GM19463 (cell line): ENCODE measurements around the gene LRP2BP.

Experiments used
- ATAC-seq: cut with Tn5 transposase; IDR thresholded peaks from one replicate; pipeline ENCODE4 v1.9.1; 2021; ENCODE audit warnings: mild to moderate bottlenecking, moderate library complexity; ENCODE audit not compliant: unreplicated experiment

The LRP2BP gene

DNA sequence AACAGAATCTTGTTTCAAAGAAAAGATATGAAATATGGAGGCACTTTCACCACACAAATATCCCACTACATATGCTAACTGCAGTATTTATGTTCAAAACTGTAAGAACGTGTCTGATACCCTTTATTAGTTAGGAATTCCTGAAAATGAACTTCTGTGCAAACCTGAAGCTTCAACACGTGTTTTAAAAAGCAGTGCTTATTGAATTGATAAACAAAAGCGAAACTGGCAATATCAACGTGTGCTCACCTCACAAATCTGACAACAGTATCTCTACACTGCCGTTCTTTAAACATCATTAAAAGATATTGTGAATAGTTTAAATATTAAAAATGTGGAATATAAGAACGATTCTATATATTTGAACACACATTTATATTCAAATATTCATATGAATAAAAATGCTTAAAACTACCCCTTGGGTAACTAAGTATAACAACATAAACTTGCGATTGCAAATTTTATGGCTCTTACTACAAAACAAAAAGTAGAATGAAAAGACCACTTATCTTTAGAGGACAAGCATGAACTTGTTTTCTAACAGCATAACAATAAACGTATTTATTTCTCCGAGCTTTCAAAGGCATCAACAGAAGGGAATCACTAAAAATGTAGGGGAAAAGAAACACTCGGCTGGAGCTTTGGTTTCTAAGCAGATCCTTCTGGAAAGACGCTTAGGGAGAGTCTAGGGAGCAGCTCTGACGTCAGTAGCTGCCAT lies at the start of gene LRP2BP:
TSS of gene LRP2BP (minus strand) at position 687 of the 718 bp plus-strand sequence. CDS start 17,738 bp downstream, outside the sequence.
- no peak for ATAC-seq

DNA sequence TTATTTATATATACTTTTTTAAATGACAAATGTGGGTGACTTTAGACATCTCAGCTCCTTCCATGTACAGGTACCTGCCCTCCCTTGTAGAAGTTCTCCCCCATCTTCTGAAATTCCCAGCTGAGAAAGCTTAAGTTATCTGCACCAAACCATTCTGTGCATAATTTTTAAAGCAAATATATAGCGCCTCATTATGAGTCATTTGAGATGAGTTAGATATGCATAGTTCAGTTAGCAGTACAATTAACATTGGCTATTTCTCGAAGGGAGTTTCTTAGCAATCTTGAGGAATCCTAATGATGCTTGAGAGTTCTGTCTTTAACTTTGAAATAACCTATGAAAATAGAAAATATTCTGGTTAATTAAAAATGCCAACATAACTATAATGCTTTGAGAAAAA lies 49.5 kb upstream of the LRP2BP start:
- ATAC-seq: no peak

DNA sequence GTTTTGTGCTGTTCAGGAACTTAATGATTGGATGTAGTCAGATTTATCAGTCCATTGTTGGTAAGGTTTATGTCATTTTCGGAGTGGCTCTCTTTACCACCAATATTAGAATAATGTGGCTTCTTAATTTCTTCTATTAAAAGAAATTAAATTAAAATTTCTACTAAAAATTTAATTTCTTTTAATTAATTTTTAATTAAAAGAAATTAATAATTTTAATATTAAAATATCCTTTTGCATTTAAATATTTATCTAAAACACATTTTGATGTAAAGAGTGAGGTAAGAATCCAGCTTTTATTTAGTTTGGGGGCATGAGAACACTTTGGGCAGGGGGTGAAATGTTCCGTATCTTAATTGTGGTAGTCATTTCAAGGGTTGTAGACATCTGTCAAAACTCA lies 45.8 kb upstream of the LRP2BP start:
- ATAC-seq: no peak

- ATAC-seq: no peak
Observed at GRCh38 chr4:185437809-185438208, 42.1 kb upstream of the LRP2BP start.

- ATAC-seq: no peak
Observed at GRCh38 chr4:185435466-185435865, 39.7 kb upstream of the LRP2BP start.

DNA sequence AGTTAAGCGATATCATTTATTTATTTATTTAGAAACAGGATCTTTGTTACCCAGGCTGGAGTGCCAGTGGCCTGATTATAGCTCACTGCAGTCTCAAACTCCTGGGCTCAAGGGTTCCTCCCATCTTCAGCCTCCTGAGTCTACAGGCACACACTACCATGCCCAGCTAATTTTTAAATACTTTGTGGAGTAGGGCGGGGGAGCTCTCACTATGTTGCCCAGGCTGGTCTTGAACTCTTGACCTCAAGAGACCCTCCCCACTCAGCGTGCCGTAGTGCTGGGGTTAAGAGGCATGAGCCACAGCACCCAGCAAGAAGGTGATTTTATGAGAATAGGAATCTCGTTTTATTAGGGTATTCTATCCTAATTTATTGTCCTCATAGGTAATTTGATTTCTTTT lies 33.9 kb upstream of the LRP2BP start:
- no peak for ATAC-seq

- no peak for ATAC-seq
Observed at GRCh38 chr4:185426960-185427688, 31.4 kb upstream of the LRP2BP start.

DNA sequence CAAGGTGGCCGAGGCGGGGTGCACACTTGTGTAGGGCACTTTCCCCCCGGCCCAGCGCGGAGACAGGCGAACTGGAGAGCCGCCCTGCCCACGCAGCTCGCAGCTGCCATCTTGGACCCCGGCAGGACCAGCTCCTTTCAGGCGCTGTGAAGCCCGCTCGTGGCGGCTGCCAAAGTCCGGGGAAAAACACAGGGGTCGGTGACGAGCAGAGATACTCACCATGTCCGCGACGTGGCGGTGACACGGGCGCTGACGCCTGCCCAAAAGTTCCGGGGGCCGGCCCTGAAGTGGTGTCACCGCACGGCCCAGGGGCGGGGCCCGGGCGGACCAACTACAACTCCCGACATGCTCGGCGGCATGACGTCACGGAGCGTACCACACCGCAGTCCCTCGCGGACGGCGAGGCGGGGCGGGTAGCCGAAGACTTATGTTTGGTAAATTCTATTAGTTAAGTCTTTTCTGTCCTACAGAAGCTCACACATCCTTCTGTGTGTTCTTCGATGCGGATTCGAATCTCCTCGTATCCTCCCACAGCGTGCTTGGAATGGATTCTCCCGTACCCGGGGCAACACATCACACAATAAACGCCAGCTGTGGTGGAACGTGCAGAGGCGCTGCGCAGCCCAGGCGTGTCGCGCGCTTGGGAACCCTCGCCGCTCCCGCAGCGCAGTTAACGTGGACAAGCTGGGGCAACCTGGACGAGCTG lies 30.1 kb upstream of the LRP2BP start, which contains the start of gene UFSP2:
TSS of gene UFSP2 (minus strand) at position 318 of the 706 bp plus-strand sequence. CDS start at position 222, 96 bp downstream.
- ATAC-seq: peak; percentile 87

- no peak for ATAC-seq
Observed at GRCh38 chr4:185424905-185425646, 29.4 kb upstream of the LRP2BP start.

DNA sequence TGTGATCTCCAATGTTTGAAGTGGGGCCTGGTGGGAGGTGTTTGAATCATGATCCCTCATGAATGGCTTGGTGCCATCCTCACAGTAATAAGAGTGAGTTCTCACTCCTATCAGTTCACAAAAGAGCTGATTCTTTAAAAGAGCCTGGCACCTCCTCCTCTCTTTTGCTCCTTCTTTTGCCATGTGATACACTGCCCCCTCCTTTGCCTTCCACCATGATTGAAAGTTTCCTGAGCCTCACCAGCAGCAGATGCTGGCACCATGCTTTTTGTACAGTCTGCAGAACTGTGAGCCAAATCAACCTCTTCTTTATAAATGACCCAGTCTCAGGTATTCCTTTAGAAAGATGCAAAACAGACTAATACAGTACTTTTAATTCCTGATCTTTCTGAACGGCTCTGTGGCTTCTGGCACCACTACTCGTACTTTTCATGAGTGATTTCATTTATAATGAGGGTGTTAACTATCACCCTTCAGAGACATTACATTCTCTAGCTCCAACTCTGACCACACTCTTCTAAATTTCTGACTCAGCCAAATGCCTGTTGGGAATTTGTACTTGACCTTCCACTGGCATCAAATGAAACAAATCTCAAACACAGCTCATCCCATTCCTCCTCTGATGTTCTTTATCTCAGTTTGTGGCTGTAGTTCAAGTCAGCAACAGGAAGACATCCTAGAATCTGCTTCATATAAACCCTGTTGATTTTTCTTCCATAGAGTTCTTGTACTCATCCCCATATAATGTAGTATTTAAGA lies 25.8 kb upstream of the LRP2BP start:
- ATAC-seq: no peak

DNA sequence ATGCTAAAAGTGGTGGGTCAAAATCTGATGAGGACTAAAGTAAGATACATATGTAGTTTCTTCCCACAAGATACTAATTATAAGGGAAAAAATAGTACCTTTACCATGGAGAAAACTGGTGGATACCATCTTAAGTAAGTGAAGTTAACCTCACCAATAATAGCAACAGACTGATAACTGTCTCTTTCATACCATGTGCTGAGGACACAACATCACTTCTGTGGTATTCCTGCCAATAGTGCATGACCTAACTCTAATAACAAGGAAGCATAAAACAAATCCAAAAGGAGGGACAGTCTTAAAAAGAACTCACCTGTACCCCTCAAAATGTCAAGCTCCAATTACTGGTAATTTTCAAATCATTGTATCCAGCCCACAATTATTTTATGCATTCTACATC lies 21.2 kb upstream of the LRP2BP start:
- ATAC-seq: no peak

DNA sequence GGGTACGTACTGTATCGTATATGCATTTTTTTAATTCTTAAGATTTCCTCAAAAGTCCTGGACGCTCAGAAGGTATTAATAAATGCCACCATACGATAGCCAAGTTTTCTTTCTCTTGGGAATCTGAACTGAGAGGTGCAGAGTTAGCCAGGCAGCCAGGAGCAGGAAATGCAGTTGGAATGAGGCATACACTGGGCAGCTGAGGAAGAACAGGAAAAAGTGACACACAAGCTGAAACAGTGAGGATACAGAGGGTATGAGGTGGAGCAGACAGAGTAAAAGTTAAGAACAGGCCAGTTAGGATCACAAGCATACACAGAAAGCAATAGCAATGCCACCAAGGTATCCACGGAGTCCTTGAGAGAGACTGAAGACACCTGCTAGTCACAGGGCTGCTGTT lies 16.7 kb upstream of the LRP2BP start:
- ATAC-seq: no peak

DNA sequence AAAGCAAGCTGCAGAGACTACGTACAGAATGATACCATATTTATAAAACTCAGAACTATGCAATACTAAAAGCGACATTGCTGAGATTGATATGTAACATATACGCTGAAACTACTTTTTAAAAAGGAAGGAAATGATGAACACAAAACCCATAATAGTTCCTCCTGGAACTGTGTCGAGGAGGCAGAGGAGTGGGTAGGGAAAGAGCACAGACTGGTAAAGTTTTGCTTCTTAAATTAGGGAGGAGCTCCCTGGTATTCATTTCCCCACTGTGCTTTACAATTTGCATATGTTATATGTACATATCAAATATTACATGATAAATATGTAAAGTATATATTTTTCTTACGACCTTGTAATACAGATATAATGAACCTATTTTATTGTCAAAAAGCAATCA lies 16.1 kb upstream of the LRP2BP start:
- no peak for ATAC-seq

GRCh38 chr4:185408432-185408831 lies 12.7 kb upstream of the LRP2BP start:
- ATAC-seq: no peak

DNA sequence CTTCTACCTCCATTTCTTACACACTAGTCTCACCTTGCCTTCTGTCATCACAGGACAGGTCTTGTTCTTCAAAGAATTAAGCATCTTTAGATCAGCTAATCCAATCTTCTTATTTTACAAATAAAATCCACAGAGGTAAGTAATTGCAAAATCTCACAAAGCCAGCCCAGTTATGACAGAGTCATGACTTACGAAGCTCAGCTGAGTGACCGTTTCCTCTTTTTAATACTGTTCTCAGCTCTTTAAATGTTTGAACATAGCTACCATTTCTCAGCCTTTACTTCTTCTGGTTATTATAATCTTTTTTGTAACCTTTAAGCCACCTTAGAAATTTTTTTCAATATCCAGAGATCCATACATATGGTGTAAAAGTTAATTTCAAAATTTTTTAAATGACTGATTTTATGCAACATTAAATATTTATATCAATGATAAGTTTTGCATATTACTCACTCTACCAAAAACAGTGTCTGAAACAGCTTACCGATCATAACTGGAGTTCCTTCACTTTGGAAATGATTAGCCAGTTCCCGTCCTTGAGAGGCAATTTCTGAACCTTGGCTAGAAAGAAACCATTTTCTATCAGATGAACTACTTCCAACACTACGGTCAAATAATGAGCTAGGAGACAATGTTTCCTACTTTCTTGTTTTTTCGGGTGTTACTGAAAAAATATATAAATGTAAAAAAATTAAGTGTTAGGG lies 9.7 kb upstream of the LRP2BP start:
- peak; percentile 69 for ATAC-seq

DNA sequence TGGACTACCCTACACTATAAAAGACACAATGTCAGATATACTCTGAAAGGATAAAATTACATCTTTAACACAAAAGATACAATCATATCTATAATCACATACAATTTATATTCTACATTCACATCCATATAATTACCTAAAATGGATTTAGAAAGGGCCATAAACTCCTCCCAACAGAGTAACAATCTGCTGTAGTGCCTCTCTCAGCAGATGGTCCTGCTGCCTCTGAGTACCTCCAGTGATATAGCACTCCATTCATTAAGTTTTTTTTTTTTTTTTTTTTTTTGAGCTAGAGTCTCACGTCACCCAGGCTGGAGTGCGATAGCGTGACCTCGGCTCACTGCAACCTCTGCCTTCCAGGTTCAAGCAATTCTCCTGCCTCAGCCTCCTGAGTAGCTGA lies 8.3 kb upstream of the LRP2BP start:
- no peak for ATAC-seq

GRCh38 chr4:185399466-185399865 lies 3.7 kb upstream of the LRP2BP start:
- ATAC-seq: no peak

DNA sequence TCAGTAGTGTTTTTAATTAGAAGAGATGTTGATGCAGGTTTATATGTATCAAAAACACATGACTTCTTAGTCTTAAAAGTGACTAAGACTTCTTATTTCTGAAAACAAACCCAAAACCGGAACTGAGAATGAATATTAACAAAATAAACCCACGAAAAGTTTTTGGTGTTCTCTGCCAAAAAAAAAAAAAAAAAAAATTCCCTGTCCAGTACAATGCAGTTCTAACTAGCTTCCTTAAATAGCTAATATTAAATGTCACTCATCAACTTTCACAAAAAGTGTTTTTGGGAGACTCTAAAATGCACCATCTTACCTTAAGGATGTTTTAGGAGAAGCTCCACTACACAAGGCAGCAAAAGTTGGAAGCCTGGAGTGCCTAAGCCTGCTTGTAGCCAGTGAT lies 2.9 kb upstream of the LRP2BP start:
- ATAC-seq: no peak

GRCh38 chr4:185396724-185397385 lies 1.1 kb upstream of the LRP2BP start, which contains the start of gene ANKRD37:
ANKRD37 (plus strand) TSS chr4:185396841; CDS start chr4:185396924, 83 bp downstream.
- ATAC-seq: no peak
